Upper lobe of left lung (tissue), 6 donors: ENCODE measurements around the gene SUCLG2. TPM values are rescaled to one million over a fixed set of nuclear protein-coding genes. Genes with fewer than 3 reads are reported as not detected.

Experiments used
- ATAC-seq, 2 donors: fragments of 200-7000 bp; cut with Tn5 transposase; one replicate each; pipeline ENCODE4 v1.9.1; 2022; ENCODE audit warnings: mild to moderate bottlenecking in 2 of 2, moderate library complexity in 2 of 2; ENCODE audit not compliant: low FRiP score in 2 of 2
- DNase-seq, 2 donors: peaks; one replicate each; pipeline ENCODE4 v3.0.0-alpha.2; 2019 to 2020
- H3K27ac ChIP-seq, 4 donors: fragments of 200-600 bp; sonication (generic); one replicate each; pipeline ENCODE4 v1.5.1; 2016 to 2019
- H3K27me3 ChIP-seq, 4 donors: fragments of 200-600 bp; sonication (generic); one replicate each; pipeline ENCODE4 v1.5.1; 2017 to 2019
- H3K36me3 ChIP-seq, 4 donors: fragments of 200-600 bp; sonication (generic); one replicate each; pipeline ENCODE4 v1.5.1; 2016 to 2019
- H3K4me1 ChIP-seq, 4 donors: fragments of 200-600 bp; sonication (generic); one replicate each; pipeline ENCODE4 v1.5.1; 2018 to 2019
- H3K4me3 ChIP-seq, 4 donors: fragments of 200-600 bp; sonication (generic); one replicate each; pipeline ENCODE4 v1.5.1; 2017 to 2019; ENCODE audit warnings: mild to moderate bottlenecking in 2 of 4, moderate library complexity in 1 of 4
- H3K9me3 ChIP-seq, 4 donors: fragments of 200-600 bp; sonication (generic); one replicate each; pipeline ENCODE4 v1.5.1; 2018 to 2019
- EP300 ChIP-seq, 4 donors: sonication (generic); formaldehyde crosslinking; IDR thresholded peaks; one replicate each; pipeline ENCODE4 v1.5.1; 2017; ENCODE audit warnings: antibody characterized with exemption in 4 of 4, control low read depth in 2 of 4
- POLR2A ChIP-seq, 4 donors: fragments of 450-650 bp; IDR thresholded peaks; one replicate each; pipeline ENCODE4 v1.5.1; 2016 to 2017; ENCODE audit warnings: antibody characterized with exemption in 4 of 4, mild to moderate bottlenecking in 2 of 4
- POLR2AphosphoS5 ChIP-seq, 2 donors: sonication (generic); formaldehyde crosslinking; IDR thresholded peaks; one replicate each; pipeline ENCODE4 v1.5.1; 2017; ENCODE audit warnings: antibody characterized with exemption in 2 of 2
- WGBS, 2 donors: methylation state at CpG; one replicate each; pipeline ENCODE4 v1.1.5; 2017 to 2018; 5-methylcytosine and 5-hydroxymethylcytosine counted together
- total RNA-seq, 6 donors: library from RNA; depleted of rRNA in 4 of 6; stranded (reverse); fragments of >200 nt in 4 of 6; gene quantifications; one replicate each; pipeline versions ENCODE4 v1.1.0 to v1.2.1, GENCODE V29; 2016 to 2021
- TF ChIP-seq, protein P1 (sequence below), 6 experiments: fragments of 450-650 bp in 4 of 6; fragments of 200-600 bp in 2 of 6; sonication (generic) in 2 of 6; IDR thresholded peaks; one replicate each; pipeline ENCODE4 v1.5.1; 2016 to 2019; ENCODE audit warnings: antibody characterized with exemption in 6 of 6
- donor health status: DM: no; HTN: no; CAD: no; lungs with moderate emphysema.
- donor health status: DM: no; HTN: yes; CAD: no; lungs with severe emphysema.

SUCLG2 gene
- total RNA-seq, 6 donors from 2014 or later = 36.7 to 69.3 (median 50.8) TPM

DNA sequence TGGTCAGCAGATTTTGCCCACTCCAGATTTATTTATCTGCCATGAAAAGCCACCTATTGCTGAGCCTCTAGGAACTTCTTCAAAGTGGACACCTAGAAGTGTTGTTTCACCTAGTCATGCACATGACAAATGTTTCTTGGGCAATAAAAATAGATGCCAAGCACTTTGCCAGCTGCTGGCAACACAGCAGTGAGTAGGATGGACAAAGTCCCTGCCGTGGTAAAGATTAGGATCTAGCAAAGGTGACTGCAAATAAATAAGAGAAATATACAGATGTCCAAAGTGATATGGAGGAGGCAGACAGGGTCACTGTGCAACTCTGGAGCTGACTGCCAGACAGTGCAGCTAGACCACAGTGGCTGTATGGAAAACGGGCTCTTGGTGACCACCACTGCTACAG, 137.9 kb downstream of the SUCLG2 start:
- no peak overlapping the region for H3K4me3 ChIP-seq
- H3K27me3 ChIP-seq = no peaks in the 10 kb centered on the region
- peaks cover 0 to 42% (median 5%) of the 10 kb centered on the region in 4 donors for H3K36me3 ChIP-seq
- ATAC-seq = no peak
- H3K9me3 ChIP-seq = no peaks in the 10 kb centered on the region
- DNase-seq = no peak
- 63 to 69% methylated on average over 2 of the region's 2 CpGs for WGBS, 2 donors
- H3K27ac ChIP-seq = no peak overlapping the region
- no peak for TF ChIP-seq POLR2A (IDR thresholded peaks at IDR 0.05)
- TF ChIP-seq POLR2AphosphoS5 (IDR thresholded peaks at IDR 0.05) = no peak
- TF ChIP-seq, protein P1, sequence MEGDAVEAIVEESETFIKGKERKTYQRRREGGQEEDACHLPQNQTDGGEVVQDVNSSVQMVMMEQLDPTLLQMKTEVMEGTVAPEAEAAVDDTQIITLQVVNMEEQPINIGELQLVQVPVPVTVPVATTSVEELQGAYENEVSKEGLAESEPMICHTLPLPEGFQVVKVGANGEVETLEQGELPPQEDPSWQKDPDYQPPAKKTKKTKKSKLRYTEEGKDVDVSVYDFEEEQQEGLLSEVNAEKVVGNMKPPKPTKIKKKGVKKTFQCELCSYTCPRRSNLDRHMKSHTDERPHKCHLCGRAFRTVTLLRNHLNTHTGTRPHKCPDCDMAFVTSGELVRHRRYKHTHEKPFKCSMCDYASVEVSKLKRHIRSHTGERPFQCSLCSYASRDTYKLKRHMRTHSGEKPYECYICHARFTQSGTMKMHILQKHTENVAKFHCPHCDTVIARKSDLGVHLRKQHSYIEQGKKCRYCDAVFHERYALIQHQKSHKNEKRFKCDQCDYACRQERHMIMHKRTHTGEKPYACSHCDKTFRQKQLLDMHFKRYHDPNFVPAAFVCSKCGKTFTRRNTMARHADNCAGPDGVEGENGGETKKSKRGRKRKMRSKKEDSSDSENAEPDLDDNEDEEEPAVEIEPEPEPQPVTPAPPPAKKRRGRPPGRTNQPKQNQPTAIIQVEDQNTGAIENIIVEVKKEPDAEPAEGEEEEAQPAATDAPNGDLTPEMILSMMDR (IDR thresholded peaks at IDR 0.05) = no peak
- no peak for TF ChIP-seq EP300 (IDR thresholded peaks at IDR 0.05)
- peaks cover 0 to 3% (median 0%) of the 10 kb centered on the region in 4 donors for H3K4me1 ChIP-seq

DNA sequence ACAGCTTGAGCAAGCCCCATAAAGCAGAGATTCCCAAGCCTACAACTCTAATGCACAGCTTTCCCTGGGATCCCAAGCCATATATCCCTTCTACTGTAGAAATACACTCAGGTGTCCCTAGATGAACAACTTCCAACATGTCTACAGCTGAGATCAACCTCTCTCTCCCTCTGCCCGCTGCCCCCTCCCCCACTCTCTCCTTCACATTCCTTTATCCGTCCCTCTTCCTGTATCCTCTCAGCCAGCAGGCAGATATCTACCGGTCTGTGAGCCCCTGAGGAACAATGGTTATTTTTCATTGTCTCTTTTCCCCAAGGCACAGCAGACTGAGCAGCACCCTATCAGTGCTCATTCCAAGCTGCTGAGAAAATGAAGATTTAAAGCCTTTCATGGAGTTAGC, 138.6 kb downstream of the SUCLG2 start:
- 55 to 59% methylated on average over 3 of the region's 3 CpGs for WGBS, 2 donors
- H3K27ac ChIP-seq = no peak overlapping the region
- no peak for ATAC-seq
- no peak for TF ChIP-seq POLR2A (IDR thresholded peaks at IDR 0.05)
- TF ChIP-seq EP300 (IDR thresholded peaks at IDR 0.05) = no peak
- no peak for TF ChIP-seq POLR2AphosphoS5 (IDR thresholded peaks at IDR 0.05)
- TF ChIP-seq, protein P1 (IDR thresholded peaks at IDR 0.05) = no peak
- no peaks in the 10 kb centered on the region for H3K9me3 ChIP-seq
- no peak for DNase-seq
- peaks cover 0 to 42% (median 5%) of the 10 kb centered on the region in 4 donors for H3K36me3 ChIP-seq
- H3K4me3 ChIP-seq = no peak overlapping the region
- H3K4me1 ChIP-seq = peaks cover 0 to 3% (median 0%) of the 10 kb centered on the region in 4 donors
- H3K27me3 ChIP-seq = no peaks in the 10 kb centered on the region

DNA sequence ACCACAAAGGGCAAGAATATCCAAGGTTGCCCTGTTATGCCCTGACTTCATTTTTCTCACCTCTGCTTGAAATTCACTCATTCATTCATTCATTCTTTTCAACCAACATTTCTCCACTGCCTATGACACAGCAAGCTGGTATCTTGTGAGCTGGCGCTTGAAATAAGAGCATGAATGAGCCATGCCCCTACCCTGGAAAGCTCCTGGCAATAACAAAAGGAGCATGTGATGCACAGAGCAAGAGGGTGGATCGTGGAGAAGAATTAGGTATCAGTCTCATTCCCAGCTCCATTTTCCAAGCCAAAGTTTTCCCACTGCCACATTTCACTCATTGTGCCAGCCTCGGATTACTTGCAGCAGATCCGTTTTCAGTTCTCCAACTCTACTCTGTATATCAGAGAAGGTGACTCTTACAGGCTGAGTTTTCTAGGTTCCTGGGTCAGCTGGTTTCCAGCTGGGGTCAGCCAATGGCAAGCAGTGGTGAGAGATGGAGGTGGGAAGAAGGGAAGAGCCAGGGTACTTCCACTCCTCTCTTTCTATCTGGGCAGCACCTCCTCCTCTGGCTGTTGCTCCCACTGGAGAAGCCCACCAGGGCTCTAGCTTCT, 144.8 kb downstream of the SUCLG2 start:
- 90 to 93% methylated on average over 4 of the region's 4 CpGs for WGBS, 2 donors
- TF ChIP-seq EP300 (IDR thresholded peaks at IDR 0.05) = no peak
- no peak for TF ChIP-seq POLR2AphosphoS5 (IDR thresholded peaks at IDR 0.05)
- TF ChIP-seq, protein P1 (IDR thresholded peaks at IDR 0.05) = no peak
- TF ChIP-seq POLR2A (IDR thresholded peaks at IDR 0.05) = no peak

DNA sequence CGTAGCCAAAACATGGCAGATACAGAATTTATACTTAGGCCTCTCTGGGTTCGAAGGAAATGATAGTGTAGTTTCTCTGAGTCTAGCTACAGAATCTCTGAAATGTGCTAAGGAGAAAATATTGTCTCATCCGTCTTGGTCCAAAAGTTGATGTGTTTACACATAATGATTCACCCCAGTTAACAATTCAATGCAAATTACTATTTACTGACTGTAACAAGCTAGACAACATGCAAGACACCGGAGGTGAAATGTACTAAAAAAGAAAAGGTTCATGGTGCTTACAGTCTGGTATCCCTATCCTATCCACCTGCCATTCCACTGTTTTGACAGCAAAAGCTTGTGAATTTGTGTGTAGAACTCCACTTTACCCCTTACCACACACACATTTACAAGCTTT, 146.8 kb downstream of the SUCLG2 start:
- no peak overlapping the region for H3K4me3 ChIP-seq
- DNase-seq (no peak), ATAC-seq (no peak)
- WGBS, 2 donors = 95 to 98% methylated on average over 4 of the region's 4 CpGs
- H3K36me3 ChIP-seq = peaks cover 0 to 19% (median 4%) of the 10 kb centered on the region in 4 donors
- no peaks in the 10 kb centered on the region for H3K4me1 ChIP-seq
- H3K9me3 ChIP-seq = no peaks in the 10 kb centered on the region
- H3K27me3 ChIP-seq = no peaks in the 10 kb centered on the region
- TF ChIP-seq POLR2AphosphoS5 (IDR thresholded peaks at IDR 0.05) (no peak), EP300 (IDR thresholded peaks at IDR 0.05) (no peak), POLR2A (IDR thresholded peaks at IDR 0.05) (no peak)
- TF ChIP-seq, protein P1 (IDR thresholded peaks at IDR 0.05) = no peak
- H3K27ac ChIP-seq = no peak overlapping the region

More for the DNA sequence above, 144.8 kb downstream of the SUCLG2 start:
- H3K4me3 ChIP-seq = no peak overlapping the region
- no peaks in the 10 kb centered on the region for H3K9me3 ChIP-seq
- H3K27me3 ChIP-seq = no peaks in the 10 kb centered on the region
- no peaks in the 10 kb centered on the region for H3K4me1 ChIP-seq
- H3K36me3 ChIP-seq = peaks cover 0 to 28% (median 5%) of the 10 kb centered on the region in 4 donors
- H3K27ac ChIP-seq = no peak overlapping the region
- ATAC-seq (no peak), DNase-seq (no peak)

DNA sequence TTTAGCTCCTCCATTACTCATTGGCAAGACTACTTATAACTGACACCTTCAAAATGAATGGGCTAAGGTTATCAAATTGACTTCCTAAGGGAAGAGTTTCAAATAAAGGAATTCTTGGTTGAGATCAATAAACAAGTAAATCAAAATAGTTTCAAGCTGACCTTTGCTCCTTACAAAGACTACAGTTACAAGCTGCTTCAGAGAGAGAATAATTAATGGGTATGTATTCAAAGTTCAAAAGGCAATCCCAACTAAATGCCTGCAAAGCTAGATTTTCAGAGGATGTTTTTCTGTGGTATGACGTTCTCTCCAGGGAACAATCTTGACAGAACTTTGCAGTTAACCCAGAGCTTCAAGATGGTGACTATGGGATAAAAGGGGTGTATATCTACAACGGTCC, 153.7 kb downstream of the SUCLG2 start:
- DNase-seq (no peak), ATAC-seq (no peak)
- no peak overlapping the region for H3K4me3 ChIP-seq
- no peaks in the 10 kb centered on the region for H3K9me3 ChIP-seq
- H3K36me3 ChIP-seq = peaks cover 0 to 6% (median 0%) of the 10 kb centered on the region in 4 donors
- H3K27me3 ChIP-seq = no peaks in the 10 kb centered on the region
- no peaks in the 10 kb centered on the region for H3K4me1 ChIP-seq
- 84 to 87% methylated on average over 2 of the region's 2 CpGs for WGBS, 2 donors
- TF ChIP-seq EP300 (IDR thresholded peaks at IDR 0.05) (no peak), POLR2A (IDR thresholded peaks at IDR 0.05) (no peak), POLR2AphosphoS5 (IDR thresholded peaks at IDR 0.05) (no peak)
- TF ChIP-seq, protein P1 (IDR thresholded peaks at IDR 0.05) = no peak
- no peak overlapping the region for H3K27ac ChIP-seq
